Mononuclear cell (primary cell): Measurements from ENCODE around the gene RGL2. TPM values are rescaled to one million over a fixed set of nuclear protein-coding genes. Genes with fewer than 3 reads are reported as not detected.

Experiments used
- H3K27me3 ChIP-seq: 2 replicates; pipeline ENCODE4 v1.6.0; 2011; ENCODE audit warnings: low read length, control low read depth; ENCODE audit not compliant: insufficient read depth
- H3K4me1 ChIP-seq: 2 replicates; pipeline ENCODE4 v1.5.1; 2011; ENCODE audit warnings: mild to moderate bottlenecking, low read length, control low read depth; ENCODE audit not compliant: insufficient read depth
- H3K4me3 ChIP-seq: 2 replicates; pipeline ENCODE4 v1.5.1; 2011; ENCODE audit warnings: mild to moderate bottlenecking, low read length, moderate library complexity
- H3K9me3 ChIP-seq: 2 replicates; pipeline ENCODE4 v1.5.1; 2011; ENCODE audit warnings: low read depth, mild to moderate bottlenecking, control low read depth, low read length
- total RNA-seq: library from RNA; depleted of rRNA; stranded (reverse); fragments of >200 nt; gene quantifications from one replicate; pipeline ENCODE4 v1.2.3, GENCODE V29; 2012

The RGL2 gene
- total RNA-seq, 1 donor, result 14.7 TPM

GRCh38 chr6:33249732-33250630 is 48.8 kb downstream of the RGL2 start:
- H3K27me3 ChIP-seq, result no peaks in the 10 kb centered on the region
- H3K9me3 ChIP-seq, result no peaks in the 10 kb centered on the region
- H3K4me1 ChIP-seq, result peaks cover 28% of the 10 kb centered on the region
- peak overlapping the region; percentile 44 for H3K4me3 ChIP-seq

- no peaks in the 10 kb centered on the region for H3K27me3 ChIP-seq
- H3K4me1 ChIP-seq, result peaks cover 28% of the 10 kb centered on the region
- peak overlapping the region; percentile 44 for H3K4me3 ChIP-seq
- H3K9me3 ChIP-seq, result no peaks in the 10 kb centered on the region
Observed at GRCh38 chr6:33248932-33249731, 49.6 kb downstream of the RGL2 start.

GRCh38 chr6:33248643-33248931 is 50.2 kb downstream of the RGL2 start:
- Histone ChIP-seq H3K9me3 (no peaks in the 10 kb centered on the region), H3K4me1 (peaks cover 28% of the 10 kb centered on the region), H3K27me3 (no peaks in the 10 kb centered on the region), H3K4me3 (peak overlapping the region; percentile 44)

DNA sequence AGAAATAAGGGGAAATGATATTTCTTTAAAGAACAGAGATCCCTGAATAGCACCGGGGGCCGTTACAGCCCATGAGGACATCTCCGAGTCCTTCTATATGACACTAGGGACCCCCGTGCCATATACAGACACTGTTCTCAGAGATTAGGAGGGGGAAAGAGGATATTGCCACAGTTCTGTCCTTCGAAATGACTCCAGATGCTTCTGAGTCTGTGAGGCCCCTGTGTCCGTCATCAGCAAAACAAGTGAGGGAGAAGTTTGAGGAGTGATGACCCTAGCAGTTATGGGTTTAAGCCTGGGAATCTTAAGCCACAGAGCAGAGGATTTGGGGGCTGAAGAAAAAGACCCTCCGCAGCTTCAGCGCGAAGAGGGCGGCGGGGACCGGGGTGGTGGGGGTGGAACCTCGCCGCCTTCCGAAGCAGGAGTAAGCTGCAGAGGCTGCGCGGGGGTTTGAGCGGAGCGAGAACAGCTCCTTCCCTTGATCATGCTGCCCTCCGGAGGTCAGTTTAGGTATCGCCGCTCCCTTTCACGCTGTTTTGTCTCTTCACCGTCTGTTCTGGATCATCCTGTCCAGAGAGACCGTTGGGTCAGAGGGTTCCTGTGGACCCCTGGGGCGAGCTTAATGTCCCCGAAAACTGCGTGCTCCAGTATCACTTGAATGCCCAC is 50.6 kb downstream of the RGL2 start:
- peaks cover 28% of the 10 kb centered on the region for H3K4me1 ChIP-seq
- H3K4me3 ChIP-seq, result peak overlapping the region; percentile 44
- no peaks in the 10 kb centered on the region for H3K9me3 ChIP-seq

GRCh38 chr6:33243476-33243875 is 55.3 kb downstream of the RGL2 start:
- Histone ChIP-seq H3K4me1 (peaks cover 7% of the 10 kb centered on the region), H3K9me3 (no peaks in the 10 kb centered on the region), H3K27me3 (no peaks in the 10 kb centered on the region), H3K4me3 (no peak overlapping the region)

More for the DNA sequence above, 50.6 kb downstream of the RGL2 start:
- H3K27me3 ChIP-seq, result no peaks in the 10 kb centered on the region

DNA sequence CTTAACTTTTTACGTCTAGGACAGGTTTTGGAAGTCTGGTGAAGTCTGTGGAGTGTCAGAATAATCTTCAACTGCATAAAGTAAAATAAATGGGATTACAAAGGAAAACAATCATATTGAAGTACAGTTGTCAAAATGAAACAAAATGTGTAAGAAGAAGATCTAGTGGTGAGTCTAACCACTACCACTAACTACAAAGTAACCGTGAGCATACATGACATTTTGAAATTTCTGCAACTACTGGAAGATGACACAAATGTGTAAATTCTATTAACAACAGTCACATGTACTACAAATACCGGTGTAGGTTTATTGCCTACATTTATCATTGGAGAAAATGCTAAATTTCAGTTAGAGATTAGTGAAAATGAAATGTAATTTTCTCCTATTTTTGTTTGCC is 56.8 kb downstream of the RGL2 start:
- H3K4me1 ChIP-seq, result no peaks in the 10 kb centered on the region
- H3K27me3 ChIP-seq, result no peaks in the 10 kb centered on the region
- H3K9me3 ChIP-seq, result no peaks in the 10 kb centered on the region
- no peak overlapping the region for H3K4me3 ChIP-seq

Other genes starting within 250 kb of the RGL2 start
- 271 TPM for gene HLA-DPA1, start 225.3 kb downstream of the RGL2 start, total RNA-seq
- gene HLA-DPB1, start 223.0 kb downstream of the RGL2 start, total RNA-seq, result 166 TPM
- 0.63 TPM for gene COL11A2, start 106.5 kb downstream of the RGL2 start, total RNA-seq
- 11.3 TPM for gene RXRB, start 98.3 kb downstream of the RGL2 start, total RNA-seq
- 10.7 TPM for gene SLC39A7, start 98.1 kb downstream of the RGL2 start, total RNA-seq
- gene HSD17B8, start 94.3 kb downstream of the RGL2 start, total RNA-seq, result 6.4 TPM
- gene RING1, start 90.4 kb downstream of the RGL2 start, total RNA-seq, result 11.4 TPM
- gene VPS52, start 27.1 kb downstream of the RGL2 start, total RNA-seq, result 27.8 TPM
- 4,638 TPM for gene RPS18, start 26.9 kb downstream of the RGL2 start, total RNA-seq
- 11.1 TPM for gene B3GALT4, start 21.8 kb downstream of the RGL2 start, total RNA-seq
- 19.4 TPM for gene WDR46, start 9.7 kb downstream of the RGL2 start, total RNA-seq
- gene PFDN6, start 9.3 kb downstream of the RGL2 start, total RNA-seq, result 11.1 TPM
- 188 TPM for gene TAPBP, start 15.1 kb upstream of the RGL2 start, total RNA-seq
- gene ZBTB22, start 18.8 kb upstream of the RGL2 start, total RNA-seq, result 12.6 TPM
- 15.2 TPM for gene DAXX, start 24.0 kb upstream of the RGL2 start, total RNA-seq
- 0.94 TPM for gene KIFC1, start 92.9 kb upstream of the RGL2 start, total RNA-seq
- 78.5 TPM for gene PHF1, start 112.1 kb upstream of the RGL2 start, total RNA-seq
- 66.3 TPM for gene CUTA, start 119.2 kb upstream of the RGL2 start, total RNA-seq
- 10.5 TPM for gene SYNGAP1, start 121.1 kb upstream of the RGL2 start, total RNA-seq
- 3.5 TPM for gene ZBTB9, start 155.6 kb upstream of the RGL2 start, total RNA-seq